Activated CD8-positive, alpha-beta memory T cell treated with anti-CD3 and anti-CD28 coated beads, Interleukin-2, amount 50 U/mL, for 48 hours (primary cell): ENCODE data around the gene ZC3H7A.
"Not testable (repeated sequence)": the region's sequence is repeated elsewhere in the genome, so short reads cannot be mapped to it uniquely, and the experiment has no call there.

Experiments used
- DNase-seq: peaks from one replicate; pipeline ENCODE4 v3.0.0-alpha.2; 2020

The ZC3H7A gene, protein sequence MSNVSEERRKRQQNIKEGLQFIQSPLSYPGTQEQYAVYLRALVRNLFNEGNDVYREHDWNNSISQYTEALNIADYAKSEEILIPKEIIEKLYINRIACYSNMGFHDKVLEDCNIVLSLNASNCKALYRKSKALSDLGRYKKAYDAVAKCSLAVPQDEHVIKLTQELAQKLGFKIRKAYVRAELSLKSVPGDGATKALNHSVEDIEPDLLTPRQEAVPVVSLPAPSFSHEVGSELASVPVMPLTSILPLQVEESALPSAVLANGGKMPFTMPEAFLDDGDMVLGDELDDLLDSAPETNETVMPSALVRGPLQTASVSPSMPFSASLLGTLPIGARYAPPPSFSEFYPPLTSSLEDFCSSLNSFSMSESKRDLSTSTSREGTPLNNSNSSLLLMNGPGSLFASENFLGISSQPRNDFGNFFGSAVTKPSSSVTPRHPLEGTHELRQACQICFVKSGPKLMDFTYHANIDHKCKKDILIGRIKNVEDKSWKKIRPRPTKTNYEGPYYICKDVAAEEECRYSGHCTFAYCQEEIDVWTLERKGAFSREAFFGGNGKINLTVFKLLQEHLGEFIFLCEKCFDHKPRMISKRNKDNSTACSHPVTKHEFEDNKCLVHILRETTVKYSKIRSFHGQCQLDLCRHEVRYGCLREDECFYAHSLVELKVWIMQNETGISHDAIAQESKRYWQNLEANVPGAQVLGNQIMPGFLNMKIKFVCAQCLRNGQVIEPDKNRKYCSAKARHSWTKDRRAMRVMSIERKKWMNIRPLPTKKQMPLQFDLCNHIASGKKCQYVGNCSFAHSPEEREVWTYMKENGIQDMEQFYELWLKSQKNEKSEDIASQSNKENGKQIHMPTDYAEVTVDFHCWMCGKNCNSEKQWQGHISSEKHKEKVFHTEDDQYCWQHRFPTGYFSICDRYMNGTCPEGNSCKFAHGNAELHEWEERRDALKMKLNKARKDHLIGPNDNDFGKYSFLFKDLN

DNA sequence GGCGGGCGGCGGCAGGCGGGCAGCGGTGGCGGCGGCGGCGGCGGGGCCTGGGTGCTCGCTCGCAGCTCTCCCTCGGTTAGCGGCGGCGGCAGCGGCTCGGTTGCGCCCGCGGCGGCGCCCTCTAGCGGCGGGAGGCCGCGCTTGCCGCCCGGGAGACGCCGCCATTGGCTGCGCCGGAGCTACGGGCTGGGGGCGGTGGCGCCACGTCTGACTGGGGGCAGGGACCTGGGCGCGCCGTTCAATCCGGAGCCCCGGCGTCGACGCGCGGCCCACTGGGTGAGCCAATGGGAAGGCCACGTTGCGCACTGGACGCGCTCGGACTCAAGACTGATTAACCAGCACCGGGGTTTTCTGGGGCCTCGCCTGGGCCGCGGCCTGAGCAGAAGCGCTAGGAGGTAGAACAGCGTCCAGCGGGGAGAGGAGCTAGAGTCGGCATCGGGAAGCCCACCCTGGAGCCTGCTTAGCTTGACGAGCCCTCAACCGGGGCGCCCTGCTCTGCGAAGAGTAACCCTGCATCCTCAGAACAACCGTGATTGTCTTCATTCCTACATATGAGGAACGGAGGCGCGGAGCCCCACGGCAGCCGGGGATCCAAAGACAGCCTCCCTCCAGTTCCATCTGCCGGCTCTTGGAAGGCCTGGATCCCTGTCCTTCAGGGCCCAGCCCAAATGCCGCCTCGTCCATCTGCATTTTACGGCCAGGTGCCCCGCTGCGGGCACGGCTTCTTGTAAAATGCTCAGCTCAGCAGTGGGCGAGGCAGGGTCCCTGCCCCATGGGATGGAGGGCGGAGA, at the start of gene ZC3H7A:
TSS of gene ZC3H7A (minus strand) at position 93 of the 791 bp plus-strand sequence. CDS start 14,904 bp downstream, outside the sequence.
- DNase-seq = peak; percentile 95

DNA sequence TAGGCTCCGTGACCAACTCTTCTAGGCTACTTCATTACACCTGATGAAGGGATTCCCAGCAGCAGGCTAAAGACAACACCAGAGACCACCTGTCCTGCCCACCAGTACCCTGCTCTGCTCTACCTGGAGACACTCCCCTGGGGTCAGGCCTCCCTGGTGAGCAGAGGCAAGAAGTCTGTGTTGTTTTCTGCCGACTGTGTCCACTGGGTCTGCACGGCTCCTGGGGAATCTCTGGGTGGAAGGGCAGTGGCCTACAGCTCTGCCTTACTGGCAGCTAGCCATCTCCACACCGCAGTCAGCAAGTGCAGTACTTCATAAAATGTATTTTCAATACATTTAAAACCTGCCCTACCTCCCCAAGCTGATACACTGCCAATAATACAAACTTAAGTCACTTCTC, 47.4 kb upstream of the ZC3H7A start:
- DNase-seq = no peak

DNA sequence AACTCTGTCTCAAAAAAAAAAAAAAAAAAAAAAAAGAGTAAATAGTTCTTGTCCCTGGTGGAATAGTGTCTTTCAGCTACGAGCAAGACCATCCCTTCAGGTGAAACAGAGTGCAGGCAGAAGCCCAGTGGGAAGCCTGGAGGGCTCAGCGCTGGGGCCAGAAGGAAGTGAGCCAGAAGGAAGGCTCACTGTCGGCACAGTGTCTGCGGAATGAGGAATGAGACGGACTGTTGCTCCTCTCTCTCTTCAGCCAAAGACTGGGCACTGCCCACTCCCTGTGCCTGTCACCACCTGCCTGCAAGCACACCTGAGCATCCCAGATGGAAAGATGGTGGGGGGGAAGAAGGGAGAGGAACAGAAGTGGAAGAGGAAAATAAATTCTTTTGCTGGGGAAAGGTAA, 46.8 kb upstream of the ZC3H7A start:
- DNase-seq = no peak

DNA sequence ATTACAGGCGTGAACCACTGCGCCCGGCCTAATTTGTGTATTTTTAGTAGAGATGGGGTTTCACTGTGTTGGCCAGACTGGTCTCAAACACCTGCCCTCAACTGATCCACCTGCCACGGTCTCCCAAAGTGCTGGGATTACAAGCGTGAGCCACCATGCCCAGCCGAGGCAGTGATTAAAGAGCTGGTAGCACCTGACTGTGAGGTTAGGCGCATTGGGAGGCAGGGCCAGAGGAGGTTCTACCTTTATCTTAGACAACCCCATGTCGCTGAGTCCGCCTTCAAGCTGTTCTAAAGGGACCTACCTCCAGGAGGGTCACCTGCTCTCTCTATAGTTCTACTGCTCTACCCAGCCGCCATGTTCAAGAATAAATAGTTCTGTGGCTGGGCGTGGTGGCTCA, 46.1 kb upstream of the ZC3H7A start:
- DNase-seq = no peak

DNA sequence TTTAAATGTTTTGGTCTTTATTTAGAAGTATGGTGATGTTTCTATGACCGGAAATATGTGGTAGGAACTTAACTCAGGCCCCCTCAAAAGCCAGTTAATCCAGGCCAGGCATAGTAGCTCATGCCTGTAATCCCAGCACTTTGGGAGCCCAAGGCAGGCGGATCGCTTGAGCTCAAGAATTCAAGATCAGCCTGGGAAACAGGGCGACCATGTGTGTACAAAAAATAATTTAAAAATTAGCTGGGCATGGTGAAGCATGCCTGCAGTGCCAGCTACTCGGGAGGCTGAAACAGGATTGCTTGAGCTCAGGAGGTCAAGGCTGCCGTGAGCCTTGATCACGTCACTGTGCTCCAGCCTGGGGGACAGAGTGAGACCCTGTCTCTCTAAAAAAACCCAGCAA, 44.0 kb upstream of the ZC3H7A start:
- no peak for DNase-seq

DNA sequence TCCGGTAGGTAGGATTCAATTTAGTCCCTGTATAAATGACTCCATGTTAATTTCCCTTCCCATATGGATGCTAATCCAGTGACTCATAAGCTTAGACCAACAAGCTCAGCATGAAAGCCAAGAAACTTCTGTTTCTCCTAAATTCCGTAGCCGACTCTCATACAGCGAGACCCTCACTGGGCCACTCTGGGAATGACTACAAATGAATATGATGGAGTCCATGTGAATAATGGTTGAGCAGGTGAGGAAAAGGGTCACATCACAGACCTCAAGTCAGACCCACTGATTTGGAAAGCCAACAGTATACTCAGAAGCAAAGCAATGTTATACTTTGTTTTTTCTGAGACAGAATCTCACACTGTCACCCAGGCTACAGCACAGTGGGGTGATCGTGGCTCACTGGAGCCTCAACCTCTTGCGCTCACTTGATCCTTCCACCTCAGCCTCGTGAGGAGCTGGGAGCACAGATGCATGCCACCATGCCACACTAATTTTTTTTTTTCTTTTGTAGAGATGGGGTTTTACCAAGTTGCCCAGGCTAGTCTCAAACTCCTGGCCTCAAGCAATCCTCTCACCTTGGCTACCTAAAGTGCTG, 39.7 kb upstream of the ZC3H7A start:
- no peak for DNase-seq

DNA sequence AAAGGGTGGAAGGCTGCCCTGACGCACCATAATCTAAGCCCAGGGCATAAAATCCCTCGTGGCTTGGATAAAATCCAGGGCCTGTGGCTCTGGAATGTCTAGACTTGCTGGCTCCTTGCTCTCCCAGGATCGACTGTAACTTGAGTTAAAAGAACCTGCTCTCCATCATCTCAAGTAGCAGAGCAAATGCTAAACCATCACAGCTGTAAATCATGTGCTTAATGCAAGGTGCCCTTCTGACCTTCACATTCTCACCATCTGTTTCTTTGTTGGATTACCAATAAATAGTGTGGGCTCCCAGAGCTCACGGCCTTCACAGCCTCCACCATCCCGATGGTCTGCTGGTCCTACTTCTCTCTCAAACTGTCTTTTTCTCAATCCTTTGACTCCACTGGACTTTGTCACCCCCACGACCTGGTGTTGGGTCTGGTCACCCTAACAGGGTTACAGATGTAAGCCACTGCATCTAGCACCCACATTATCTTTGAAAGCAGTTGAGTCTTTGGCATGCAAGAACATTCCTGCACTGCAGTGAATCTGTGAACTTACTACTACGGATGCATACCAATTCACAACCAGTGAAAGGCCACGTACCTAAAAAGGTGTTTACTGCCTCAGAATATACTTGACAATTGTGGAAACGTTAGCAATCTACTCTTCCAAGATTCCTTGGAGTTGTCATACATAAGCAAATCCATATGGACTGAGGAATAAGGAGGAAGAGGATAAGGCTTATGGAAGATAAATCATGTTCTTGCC, 39.0 kb upstream of the ZC3H7A start:
- DNase-seq = no peak

DNA sequence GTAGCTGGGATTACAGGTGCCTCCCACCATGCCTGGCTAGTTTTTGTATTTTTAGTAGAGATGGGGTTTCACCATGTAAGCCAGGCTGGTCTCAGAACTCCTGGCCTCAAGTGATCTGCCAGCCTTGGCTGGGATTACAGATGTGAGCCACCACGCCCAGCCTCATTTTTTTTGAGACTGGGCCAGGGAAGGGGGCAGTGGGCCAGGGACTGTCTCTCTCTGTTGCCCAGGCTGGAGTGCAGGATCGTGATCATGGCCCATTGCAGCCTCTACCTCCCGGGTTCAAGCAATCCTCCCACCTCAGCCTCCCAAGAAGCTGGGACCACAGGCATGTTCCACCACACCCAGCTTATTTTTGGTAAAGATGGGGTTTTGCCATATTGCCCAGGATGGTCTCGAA, 38.3 kb upstream of the ZC3H7A start:
- DNase-seq = no peak

DNA sequence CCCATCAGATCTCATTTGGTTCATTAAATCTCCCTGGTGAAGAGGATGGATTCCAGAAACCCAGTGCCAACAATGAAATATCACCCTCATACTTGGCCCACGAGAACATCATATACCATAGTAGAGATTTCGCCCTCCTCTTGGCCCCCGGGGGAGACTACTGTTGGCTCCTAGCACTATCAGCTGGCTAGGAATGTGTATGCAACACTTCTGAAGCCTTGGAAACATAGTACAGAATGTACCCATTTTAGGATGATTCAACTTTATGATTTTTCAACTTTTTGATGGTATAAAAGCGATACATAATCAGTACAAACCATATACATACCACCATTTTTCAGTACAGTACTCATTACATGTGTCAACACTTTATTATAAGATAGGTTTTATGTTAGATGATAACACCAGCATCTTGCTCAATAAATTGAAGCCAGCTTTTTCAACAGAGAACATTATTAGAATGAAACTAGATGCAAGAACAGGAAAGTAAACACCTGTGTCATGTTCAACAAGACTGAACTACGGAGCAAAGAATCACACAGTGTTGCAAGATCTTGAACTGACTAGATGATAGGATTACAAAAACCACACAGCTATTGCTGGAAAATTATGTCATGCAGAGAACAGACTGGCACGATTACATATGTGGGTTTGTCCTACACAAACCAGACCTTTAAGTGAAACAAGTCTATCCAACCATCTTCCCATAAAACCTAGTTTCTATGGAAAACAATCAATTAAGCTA, 37.1 kb upstream of the ZC3H7A start:
- no peak for DNase-seq

DNA sequence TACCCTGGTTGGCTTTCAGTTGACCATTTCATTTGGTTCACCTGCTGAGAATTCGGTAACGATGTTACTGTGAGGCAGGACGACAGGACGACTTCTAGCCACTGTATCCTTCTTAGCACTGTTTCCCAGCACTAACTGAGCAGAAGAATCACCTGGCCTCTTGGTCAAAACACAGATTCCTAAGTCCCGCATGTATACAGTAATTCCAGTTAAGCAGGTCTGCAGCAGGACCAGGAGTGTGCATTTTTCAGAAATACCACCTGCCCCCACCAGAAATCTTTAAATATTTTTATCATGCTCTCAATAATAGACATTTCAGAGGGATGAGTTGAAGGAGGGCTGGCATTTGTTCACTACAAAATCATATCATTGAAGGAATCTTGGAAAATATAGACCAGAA, 31.6 kb upstream of the ZC3H7A start:
- DNase-seq = no peak

DNA sequence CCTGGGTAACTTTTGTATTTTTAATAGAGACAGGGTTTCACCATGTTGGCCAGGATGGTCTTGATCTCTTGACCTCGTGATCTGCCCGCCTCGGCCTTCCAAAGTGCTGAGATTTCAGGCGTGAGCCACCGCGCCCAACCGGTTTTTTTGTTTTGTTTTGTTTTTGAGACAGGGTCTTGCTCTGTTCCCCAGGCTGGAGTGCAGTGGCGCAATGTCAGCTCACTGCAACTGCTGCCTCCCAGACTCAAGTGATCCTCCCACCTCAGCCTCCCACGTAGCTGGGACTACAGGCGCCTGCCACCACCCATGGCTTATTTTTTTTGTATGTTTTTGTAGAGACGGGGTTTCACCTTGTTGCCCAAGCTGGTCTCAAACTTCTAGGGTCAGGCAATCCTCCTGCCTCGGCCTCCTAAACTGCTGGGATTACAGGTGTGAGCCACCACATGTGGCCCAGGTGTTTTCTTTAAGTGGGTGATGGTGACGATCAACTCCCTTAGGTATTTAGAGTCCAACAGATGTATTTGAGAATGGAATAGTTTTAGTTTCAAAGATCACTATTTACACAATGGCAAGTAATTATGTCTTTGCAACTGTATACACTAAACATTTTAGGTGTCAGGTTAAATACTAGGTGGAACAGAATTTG, 28.6 kb upstream of the ZC3H7A start:
- DNase-seq = not testable (repeated sequence)

DNA sequence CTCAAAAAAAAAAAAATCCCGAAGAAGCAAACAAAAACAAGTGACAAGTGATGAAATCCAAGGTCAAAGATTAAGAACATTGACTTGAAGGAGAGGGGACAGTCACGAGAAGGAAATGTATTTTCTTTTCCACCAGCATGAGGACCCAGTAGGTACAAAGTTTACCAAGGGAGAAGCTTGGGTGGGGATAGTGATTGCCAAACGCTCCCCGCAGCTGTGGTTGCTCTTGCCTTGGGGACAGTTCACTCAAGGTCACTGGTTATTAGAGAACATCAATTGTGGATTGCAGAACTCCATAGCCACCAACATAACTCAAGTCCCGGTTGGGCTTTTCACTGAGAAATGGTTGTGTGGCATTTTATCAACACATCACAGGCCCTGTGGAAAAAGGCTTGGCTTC, 27.3 kb upstream of the ZC3H7A start:
- DNase-seq = no peak

DNA sequence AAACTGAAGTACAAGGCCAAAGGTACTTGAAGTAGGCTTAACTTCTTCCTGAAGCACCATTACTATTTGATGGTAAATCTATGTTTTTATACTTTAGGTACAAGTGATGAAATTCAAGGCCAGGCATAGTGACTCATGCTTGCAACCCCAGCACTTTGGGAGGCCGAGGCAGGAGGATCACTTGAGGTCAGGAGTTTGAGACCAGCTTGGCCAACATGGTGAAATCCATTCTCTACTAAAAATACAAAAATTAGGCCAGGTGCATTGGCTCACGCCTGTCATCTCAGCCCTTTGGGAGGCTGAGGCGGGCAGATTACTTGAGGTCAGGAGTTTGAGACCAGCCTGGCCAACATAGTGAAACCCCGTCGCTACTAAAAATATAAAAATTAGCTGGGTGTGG, 26.6 kb upstream of the ZC3H7A start:
- DNase-seq = not testable (repeated sequence)

DNA sequence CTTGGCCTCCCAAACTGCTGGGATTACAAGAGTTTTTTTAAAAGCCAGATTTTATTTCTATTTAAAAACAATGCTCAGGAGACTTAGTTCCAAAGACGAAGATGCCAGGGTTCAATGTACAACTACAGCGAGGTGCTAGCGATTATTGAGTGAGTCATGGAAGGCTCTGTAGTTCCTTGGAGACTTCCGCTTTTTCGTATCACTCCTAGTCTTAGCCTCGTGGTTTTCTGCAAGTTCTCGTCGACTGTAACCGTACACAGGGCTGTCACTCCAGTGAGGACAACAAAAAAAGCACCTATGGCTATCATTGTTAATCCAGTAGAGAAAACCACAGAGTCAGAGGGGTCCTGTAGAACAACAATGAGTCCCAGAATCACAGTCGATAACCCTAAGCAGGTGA, 22.7 kb upstream of the ZC3H7A start:
- DNase-seq = no peak

DNA sequence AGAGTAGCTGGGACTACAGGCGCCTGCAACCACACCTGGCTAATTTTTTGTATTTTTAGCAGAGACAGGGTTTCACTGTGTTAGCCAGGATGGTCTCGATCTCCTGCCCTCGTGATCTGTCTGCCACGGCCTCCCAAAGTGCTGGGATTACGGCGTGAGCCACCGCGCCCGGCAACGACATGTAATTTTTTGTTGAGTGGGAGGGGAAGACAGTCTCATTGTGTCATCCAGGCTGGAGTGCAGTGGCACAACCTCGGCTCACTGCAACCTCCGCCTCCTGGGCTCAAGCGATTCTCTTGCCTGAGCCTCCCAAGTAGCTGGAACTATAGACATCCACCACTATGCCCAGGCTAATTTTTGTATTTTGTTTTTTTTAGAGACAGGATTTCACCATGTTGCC, 21.9 kb upstream of the ZC3H7A start:
- not testable (repeated sequence) for DNase-seq

DNA sequence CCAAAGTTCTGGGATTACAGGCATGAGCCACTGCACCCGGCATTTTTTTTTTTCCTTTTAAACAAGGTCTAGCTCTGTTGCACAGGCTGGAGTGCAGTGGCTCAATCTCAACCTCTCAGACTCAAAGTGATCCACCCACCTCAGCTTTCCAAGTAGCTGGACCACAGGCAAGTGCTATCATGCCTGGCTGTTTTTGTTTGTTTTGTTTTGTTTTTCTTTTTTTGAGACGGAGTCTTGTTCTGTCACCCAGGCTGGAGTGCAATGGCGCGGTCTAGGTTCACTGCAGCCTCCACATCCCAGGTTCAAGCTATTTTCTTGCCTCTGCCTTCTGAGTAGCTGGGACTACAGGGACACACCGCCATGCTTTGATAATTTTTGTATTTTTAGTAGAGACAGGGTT, 19.1 kb upstream of the ZC3H7A start:
- DNase-seq = no peak

DNA sequence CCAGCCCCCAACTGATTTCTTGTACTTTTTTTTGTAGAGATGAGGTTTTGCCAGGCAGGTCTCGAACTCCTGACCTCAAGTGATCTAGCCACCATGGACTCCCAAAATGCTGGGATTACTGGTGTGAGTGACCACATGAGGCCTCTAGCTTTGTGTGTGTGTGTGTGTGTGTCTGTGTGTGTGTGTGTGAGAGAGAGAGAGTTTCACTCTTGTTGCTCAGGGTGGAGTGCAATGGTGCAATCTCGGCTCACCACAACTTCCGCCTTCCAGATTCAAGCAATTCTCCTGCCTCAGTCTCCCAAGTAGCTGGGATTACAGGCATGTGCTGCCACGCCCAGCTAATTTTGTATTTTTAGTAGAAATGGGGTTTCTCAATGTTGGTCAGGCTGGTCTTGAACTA, 17.7 kb upstream of the ZC3H7A start:
- not testable (repeated sequence) for DNase-seq

DNA sequence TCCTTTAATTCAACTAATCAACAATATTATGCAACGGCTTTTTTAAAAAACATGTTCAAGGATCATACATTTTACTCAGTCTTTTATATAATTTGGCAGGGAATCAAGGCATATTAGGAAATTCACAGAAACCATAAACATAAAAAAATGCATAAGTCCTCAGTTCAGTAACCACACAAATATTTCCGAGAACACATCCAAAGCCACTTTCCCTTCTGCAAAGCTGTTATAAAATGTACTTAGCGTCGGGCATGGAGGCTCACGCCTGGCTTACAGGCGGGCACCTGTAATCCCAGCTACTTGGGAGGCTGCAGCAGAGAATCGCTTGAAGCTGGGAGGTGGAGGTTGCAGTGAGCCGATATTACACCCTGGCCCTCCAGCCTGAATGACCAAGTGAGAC, 9.7 kb upstream of the ZC3H7A start:
- DNase-seq = no peak

DNA sequence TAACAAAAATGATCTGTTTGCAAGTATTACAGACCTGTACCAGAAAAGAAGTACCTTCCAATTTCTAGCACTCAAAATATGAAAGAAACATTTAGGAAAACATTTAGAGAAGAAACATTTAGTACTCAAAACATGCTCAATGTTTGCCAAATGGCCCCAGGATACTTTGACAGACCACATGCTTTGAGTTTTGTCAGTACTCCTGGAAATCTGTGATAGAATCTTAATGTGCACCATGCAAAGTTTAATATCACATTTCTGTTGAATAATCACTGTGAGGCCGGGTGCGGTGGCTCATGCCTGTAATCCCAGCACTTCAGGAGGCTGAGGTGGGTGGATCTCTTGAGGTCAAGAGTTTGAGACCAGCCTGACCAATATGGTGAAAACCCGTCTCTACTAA, 8.5 kb upstream of the ZC3H7A start:
- no peak for DNase-seq

DNA sequence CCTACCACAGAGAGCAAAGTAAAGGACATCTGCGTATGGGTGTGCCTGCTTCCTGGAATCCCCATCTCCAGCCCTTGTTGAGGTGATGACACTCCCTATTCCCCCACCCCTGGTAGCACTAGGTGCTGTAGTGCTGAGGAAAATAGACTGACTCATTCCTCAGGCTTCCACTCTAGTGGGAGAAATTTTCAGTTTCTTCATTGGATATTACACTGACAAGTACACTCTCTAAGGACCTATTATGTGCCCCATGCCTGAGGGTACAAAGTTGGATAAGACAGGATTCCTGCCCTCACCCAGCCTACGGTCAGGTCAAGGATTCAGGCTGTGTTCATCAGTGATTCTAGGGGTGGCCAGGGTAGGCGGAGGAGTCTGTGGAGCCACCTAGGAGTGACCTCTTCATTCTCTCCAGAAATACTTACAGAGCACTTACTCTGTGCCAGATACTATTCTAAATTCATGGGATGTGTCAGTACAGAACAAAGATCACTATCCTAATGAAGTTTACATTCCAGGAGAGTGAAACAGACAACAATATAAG, 4.5 kb upstream of the ZC3H7A start:
- DNase-seq = no peak
